Measurements from ENCODE around the gene LRRC18.

The LRRC18 gene

DNA sequence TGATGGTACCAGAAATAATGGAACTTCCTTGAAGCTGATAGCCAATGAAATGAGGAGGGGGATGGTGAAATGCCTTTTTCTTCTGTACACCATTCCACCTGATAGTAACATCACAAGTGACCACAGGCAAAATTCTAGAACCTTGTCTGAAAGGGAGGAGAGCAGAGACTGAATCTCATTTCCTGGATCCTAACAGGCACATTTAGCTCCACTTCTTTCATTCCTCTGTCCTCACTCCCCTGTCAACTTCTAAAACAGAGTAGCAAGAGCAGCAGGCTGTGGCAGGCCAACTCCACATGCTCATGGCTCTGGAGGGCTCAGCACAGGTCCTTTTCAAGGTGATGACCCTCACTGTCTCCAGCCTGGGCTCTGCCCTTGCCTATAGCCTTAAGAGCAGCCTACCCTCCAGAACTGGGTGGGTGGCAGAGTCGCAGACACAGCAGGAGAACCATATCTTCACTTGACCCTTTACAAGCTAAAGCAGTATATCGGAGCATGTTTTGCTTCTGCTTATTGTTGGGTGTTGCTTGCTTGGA is at the start of gene LRRC18:
Gene LRRC18, minus strand, starts transcription at position 51 of the 536 bp plus-strand sequence. CDS start 25,685 bp downstream, outside the sequence.
- intact Hi-C loops (cut with micrococcal nuclease): no loop called here
- Mint-ChIP-seq H3K4me3 (no peak within 1 kb of the TSS), H3K4me1 (ENCODE audit: low read depth) (no peaks in the 10 kb centered on the region), H3K27me3 (no peaks in the 10 kb centered on the region), H3K36me3 (ENCODE audit: low read depth) (peaks cover 92% of the 10 kb centered on the region), H3K9me3 (no peaks in the 10 kb centered on the region), H3K27ac (no peak within 1 kb of the TSS)

DNA sequence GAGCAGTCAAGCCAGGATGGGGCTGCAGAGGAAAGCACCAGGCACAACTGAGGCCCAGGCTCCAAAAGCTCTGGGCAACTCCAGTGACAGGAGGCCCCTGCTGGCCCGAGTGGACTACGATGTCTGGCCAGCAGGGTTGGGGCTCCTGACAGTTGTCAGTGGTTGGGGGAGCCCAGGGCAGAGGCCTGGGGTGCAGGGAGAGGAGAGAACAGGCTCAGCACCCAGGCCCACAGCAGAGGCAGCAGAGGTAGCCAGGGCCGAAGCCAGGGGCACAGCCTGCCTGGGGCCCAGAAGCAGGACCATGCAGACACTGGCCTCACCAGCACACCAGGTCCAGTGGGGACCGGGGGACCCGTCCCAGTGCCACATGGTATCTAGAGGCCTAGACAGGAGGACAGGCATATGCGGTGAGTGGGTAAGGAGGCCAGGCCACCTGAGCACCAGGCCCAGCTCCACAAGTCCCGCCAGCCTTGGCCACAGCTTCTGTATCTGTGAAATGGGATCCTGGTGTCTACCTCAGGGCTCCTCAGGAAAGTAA is 46.0 kb upstream of the LRRC18 start:
- peaks cover 52% of the 10 kb centered on the region for H3K36me3 Mint-ChIP-seq (ENCODE audit: low read depth)
- intact Hi-C loops (cut with micrococcal nuclease): loop anchor here (10.0 kb wide), 1 partner anchor 179 kb away; no protein-coding TSS in a partner anchor
- no peak overlapping the region for H3K4me3 Mint-ChIP-seq
- peak overlapping the region; percentile 23 for H3K27ac Mint-ChIP-seq
- no peaks in the 10 kb centered on the region for H3K9me3 Mint-ChIP-seq
- no peaks in the 10 kb centered on the region for H3K4me1 Mint-ChIP-seq (ENCODE audit: low read depth)
- no peaks in the 10 kb centered on the region for H3K27me3 Mint-ChIP-seq

DNA sequence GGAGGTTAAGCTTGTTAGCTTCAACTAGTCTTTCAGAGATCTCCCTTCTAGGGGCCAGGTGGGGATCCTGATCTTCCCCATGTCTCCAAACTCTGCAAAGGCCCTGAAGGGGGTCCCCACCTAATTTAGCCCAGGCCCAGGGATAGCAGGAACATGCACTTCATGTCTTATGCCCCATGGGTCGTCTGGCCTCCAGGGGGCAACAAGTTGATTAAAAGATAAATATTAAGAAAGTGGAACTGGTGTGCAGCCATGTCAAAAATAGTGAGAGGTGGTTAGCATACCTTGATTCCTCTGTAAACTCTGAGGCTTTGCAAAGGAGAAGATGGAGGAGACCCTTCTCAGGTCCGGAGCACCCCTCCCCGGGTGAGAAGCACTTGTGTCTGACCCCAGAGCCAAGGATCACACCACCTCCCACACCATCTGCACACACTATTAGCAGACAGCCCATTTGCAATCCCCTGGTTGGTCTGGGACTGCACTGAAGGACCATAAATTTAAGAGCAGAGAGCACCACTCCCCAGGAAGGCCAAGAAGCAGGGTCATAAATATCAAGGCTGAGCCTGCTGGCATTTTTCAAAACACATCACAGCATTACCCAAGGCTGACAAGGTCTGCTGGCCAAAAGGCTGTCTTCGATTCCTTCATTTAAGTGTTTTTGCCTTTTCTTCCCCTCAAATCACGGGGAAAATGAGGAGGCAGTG is 44.2 kb upstream of the LRRC18 start:
- intact Hi-C loops (cut with micrococcal nuclease): loop anchor here (5.0 to 10.0 kb wide), 3 partner anchors 181 to 529 kb away; no protein-coding TSS in a partner anchor
- no peak overlapping the region for H3K27ac Mint-ChIP-seq
- H3K4me3 Mint-ChIP-seq: no peak overlapping the region

DNA sequence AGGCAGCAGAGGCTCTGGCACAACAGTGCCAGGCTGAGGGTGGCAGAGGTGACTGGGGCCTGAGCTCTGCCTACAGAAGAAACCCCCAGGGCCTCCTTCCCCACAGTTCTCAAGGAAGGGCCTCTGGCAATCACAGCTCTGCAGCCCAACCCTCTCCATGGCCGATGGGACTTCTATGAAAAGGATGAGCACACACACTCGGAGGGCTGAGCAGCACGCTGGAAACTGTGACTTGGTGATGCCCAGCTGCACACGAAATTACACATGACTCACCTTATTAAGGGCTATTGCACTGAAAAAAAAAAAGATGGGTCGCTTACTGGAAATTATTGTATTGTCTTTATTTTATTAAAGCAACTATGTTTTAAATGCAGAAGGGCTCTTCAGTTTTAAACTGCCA is 42.9 kb upstream of the LRRC18 start:
- no peaks in the 10 kb centered on the region for H3K9me3 Mint-ChIP-seq
- no peaks in the 10 kb centered on the region for H3K27me3 Mint-ChIP-seq
- no peaks in the 10 kb centered on the region for H3K4me1 Mint-ChIP-seq (ENCODE audit: low read depth)
- H3K27ac Mint-ChIP-seq: no peak overlapping the region
- H3K4me3 Mint-ChIP-seq: no peak overlapping the region
- peaks cover 83% of the 10 kb centered on the region for H3K36me3 Mint-ChIP-seq (ENCODE audit: low read depth)
- intact Hi-C loops (cut with micrococcal nuclease): loop anchor here (5.0 to 10.0 kb wide), 3 partner anchors 182 to 530 kb away; no protein-coding TSS in a partner anchor

More for the DNA sequence above, 44.2 kb upstream of the LRRC18 start:
- H3K4me1 Mint-ChIP-seq (ENCODE audit: low read depth): no peaks in the 10 kb centered on the region
- H3K27me3 Mint-ChIP-seq: no peaks in the 10 kb centered on the region
- no peaks in the 10 kb centered on the region for H3K9me3 Mint-ChIP-seq
- peaks cover 71% of the 10 kb centered on the region for H3K36me3 Mint-ChIP-seq (ENCODE audit: low read depth)

DNA sequence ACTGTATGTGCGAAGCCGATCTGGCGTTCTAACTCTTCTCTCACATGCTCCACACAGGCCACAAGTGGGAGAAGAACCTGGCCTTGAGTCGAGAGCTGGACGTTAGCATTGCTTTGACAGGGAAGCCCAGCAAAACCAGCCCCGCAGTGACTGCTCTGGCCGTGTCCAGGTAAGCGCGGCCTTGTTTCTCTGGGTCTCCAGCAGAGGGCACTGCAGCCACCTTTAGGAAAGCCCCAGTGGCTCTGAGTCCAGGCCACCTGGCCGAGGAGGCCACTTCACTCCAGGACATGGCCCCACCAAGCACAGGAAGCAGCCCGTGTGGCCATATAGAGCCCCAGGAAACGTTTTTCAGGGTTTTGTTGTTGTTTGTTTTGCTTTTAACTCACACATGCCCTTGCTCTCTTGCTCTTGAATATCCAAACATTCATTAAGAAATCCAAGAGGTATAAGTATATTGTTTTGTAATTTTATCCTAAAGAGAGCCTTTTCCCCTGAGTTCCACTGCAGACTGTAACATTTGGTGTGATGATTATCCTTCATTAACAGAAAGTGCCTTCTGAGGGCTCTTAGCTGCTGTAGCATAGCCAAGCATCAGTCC is 41.8 kb upstream of the LRRC18 start:
- H3K36me3 Mint-ChIP-seq (ENCODE audit: low read depth): peaks cover 95% of the 10 kb centered on the region
- no peak overlapping the region for H3K4me3 Mint-ChIP-seq
- no peak overlapping the region for H3K27ac Mint-ChIP-seq
- H3K27me3 Mint-ChIP-seq: no peaks in the 10 kb centered on the region
- H3K9me3 Mint-ChIP-seq: no peaks in the 10 kb centered on the region
- H3K4me1 Mint-ChIP-seq (ENCODE audit: low read depth): no peaks in the 10 kb centered on the region
- intact Hi-C loops (cut with micrococcal nuclease): loop anchor here (5.0 to 10.0 kb wide), 3 partner anchors 183 to 531 kb away; no protein-coding TSS in a partner anchor

DNA sequence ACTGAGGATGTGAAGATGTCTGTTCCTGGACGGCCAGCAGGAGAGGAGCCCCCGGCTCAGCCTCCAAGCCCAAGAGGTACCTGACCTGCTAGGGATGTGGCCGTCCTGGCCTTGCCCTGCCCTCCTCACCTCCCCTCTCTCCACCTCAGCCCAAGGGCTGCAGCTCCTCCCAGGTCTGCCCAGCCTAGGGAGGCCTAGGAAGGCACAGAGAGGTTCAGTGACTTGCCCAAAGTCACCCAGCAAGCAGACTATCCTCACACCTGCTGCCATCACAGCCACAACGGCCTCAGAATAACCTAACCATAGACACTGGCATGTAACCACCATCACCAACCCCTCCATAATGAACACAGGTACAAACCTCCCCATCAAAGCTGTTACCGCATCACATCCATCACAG is 38.7 kb upstream of the LRRC18 start:
- intact Hi-C loops (cut with micrococcal nuclease): no loop called here
- H3K27me3 Mint-ChIP-seq: no peaks in the 10 kb centered on the region
- no peaks in the 10 kb centered on the region for H3K9me3 Mint-ChIP-seq
- H3K27ac Mint-ChIP-seq: no peak overlapping the region
- H3K36me3 Mint-ChIP-seq (ENCODE audit: low read depth): peaks cover 100% of the 10 kb centered on the region
- H3K4me3 Mint-ChIP-seq: no peak overlapping the region
- H3K4me1 Mint-ChIP-seq (ENCODE audit: low read depth): no peaks in the 10 kb centered on the region

DNA sequence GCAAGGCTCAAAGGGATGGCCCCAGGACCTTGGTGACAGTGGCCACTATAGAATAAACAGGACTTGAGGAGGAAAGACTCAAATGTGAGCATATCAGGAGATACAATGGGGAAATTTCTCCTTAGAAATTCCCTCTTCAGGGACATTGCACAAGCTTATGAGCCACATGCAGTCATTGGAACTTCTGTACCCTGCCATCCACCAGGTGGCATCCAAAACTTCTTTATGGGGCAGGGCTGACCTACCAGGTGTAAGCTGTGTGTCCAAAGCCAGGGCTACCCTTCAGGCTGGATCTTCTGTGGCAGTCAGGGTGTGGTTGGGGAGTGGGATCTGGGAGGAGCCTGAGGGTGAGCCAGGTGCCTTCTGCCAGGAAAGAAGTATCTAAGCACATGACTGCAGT is 36.6 kb upstream of the LRRC18 start:
- intact Hi-C loops (cut with micrococcal nuclease): no loop called here
- Mint-ChIP-seq H3K27me3 (no peaks in the 10 kb centered on the region), H3K4me1 (ENCODE audit: low read depth) (no peaks in the 10 kb centered on the region), H3K9me3 (no peaks in the 10 kb centered on the region), H3K36me3 (ENCODE audit: low read depth) (peaks cover 100% of the 10 kb centered on the region), H3K27ac (no peak overlapping the region), H3K4me3 (no peak overlapping the region)

DNA sequence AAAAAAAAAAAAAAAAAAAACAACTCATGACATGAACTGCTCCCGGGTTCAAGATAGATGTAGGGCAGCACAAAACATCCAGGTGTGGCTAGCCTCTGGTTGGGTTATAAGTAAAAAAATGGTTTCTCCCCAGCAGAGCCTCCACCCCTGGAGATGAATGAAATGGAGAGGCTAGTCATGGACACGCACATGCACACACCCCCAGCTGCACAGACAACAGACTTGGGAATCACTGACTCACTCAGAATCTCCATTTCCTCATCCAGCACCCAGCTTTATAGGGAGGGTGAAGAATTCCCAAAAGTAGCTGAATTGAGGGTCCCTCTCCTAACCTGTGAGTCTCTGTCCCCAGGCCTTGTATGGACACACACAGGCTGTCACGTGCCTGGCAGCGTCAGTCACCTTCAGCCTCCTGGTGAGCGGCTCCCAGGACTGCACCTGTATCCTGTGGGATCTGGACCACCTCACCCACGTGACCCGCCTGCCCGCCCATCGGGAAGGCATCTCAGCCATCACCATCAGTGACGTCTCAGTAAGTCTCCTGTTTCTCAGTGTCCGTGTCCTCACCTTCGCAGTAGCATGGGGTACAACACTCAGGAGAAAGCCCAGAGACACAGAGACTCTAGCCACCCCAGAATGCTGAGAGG is 35.0 kb upstream of the LRRC18 start:
- intact Hi-C loops (cut with micrococcal nuclease): no loop called here
- Mint-ChIP-seq H3K27me3 (no peaks in the 10 kb centered on the region), H3K9me3 (no peaks in the 10 kb centered on the region), H3K4me1 (ENCODE audit: low read depth) (no peaks in the 10 kb centered on the region), H3K36me3 (ENCODE audit: low read depth) (peaks cover 100% of the 10 kb centered on the region), H3K4me3 (no peak overlapping the region), H3K27ac (no peak overlapping the region)

DNA sequence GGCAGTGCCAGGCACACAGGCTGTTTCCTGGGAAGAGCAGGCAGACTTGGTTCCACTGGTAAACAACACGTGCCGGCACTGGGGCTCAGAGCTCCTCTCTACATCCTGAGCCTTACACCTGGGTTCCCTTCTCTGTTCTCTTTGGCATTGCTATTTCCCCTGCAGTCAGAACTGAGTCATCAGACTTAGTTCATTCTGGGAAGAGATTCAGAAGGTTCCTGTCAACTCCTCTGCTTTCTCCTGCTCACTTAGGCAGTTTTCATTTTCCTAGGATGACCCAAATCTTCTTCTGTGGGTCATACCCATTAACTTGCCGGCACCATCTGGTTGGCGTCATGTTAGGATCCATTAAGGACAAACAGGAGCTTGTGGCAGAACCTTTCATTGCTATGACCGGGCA is 33.4 kb upstream of the LRRC18 start:
- H3K4me3 Mint-ChIP-seq: no peak overlapping the region
- intact Hi-C loops (cut with micrococcal nuclease): no loop called here
- no peak overlapping the region for H3K27ac Mint-ChIP-seq
- H3K4me1 Mint-ChIP-seq (ENCODE audit: low read depth): no peaks in the 10 kb centered on the region
- H3K27me3 Mint-ChIP-seq: no peaks in the 10 kb centered on the region
- H3K9me3 Mint-ChIP-seq: no peaks in the 10 kb centered on the region
- peaks cover 100% of the 10 kb centered on the region for H3K36me3 Mint-ChIP-seq (ENCODE audit: low read depth)

DNA sequence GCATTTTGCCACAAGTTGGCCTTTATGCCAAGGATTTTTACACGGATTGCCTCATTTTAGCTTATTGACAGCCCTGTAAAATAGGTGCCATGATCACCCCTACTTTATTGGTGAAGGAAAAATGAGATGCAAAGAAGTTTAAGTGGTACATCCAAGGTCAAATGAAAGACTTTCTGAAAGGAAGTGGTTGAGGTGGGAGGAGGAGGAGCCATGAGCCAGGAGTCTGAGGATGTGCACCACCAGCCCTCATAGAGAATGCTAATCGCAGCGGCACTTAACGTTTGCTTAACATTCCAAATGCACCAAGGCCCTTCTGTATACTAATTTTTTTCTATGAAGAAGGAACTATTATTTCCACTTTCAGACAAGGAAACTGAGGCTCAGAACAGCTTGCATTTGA is 31.0 kb upstream of the LRRC18 start:
- peaks cover 100% of the 10 kb centered on the region for H3K36me3 Mint-ChIP-seq (ENCODE audit: low read depth)
- no peak overlapping the region for H3K4me3 Mint-ChIP-seq
- no peaks in the 10 kb centered on the region for H3K27me3 Mint-ChIP-seq
- no peak overlapping the region for H3K27ac Mint-ChIP-seq
- intact Hi-C loops (cut with micrococcal nuclease): no loop called here
- no peaks in the 10 kb centered on the region for H3K4me1 Mint-ChIP-seq (ENCODE audit: low read depth)
- no peaks in the 10 kb centered on the region for H3K9me3 Mint-ChIP-seq

DNA sequence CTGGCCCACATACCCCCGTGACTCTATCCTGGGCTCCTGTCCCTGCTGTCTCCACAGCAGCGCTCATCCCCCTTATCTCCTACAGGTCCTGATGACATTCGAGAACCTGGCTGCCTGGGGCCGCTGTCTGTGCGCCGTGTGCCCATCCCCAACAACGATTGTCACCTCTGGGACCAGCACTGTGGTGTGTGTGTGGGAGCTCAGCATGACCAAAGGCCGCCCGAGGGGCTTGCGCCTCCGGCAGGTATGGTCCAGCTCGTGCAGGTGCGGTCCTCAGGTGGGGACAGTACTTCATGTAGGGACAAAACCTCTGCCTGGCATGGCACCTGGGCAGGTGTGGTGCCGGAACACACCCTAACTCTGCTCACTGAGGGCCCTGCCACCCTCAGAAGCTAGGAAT is 30.4 kb upstream of the LRRC18 start:
- H3K4me3 Mint-ChIP-seq: no peak overlapping the region
- no peak overlapping the region for H3K27ac Mint-ChIP-seq
- intact Hi-C loops (cut with micrococcal nuclease): no loop called here
- H3K9me3 Mint-ChIP-seq: no peaks in the 10 kb centered on the region
- no peaks in the 10 kb centered on the region for H3K27me3 Mint-ChIP-seq
- H3K4me1 Mint-ChIP-seq (ENCODE audit: low read depth): no peaks in the 10 kb centered on the region
- peaks cover 100% of the 10 kb centered on the region for H3K36me3 Mint-ChIP-seq (ENCODE audit: low read depth)

DNA sequence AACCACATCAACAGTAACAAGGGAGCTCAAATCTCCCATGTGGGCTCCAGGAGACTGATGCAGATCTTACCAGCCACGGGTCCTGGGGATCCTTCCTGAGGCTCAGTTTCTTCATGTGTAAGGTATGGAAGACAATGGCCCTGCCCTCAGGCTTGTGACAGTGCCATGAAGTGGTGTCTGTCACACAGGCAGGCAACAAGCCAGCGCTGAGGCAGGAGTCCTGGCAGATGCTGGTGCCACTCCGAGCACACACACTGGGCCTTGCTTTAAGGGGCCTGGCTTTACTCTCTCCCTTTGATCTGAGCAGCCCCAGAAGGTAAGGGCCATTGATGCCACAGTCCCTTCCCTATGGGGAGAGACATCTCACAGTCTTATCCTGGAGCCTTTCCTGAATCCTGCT is 28.4 kb upstream of the LRRC18 start:
- H3K27ac Mint-ChIP-seq: peak overlapping the region; percentile 47
- no peaks in the 10 kb centered on the region for H3K27me3 Mint-ChIP-seq
- H3K36me3 Mint-ChIP-seq (ENCODE audit: low read depth): peaks cover 100% of the 10 kb centered on the region
- H3K9me3 Mint-ChIP-seq: no peaks in the 10 kb centered on the region
- no peaks in the 10 kb centered on the region for H3K4me1 Mint-ChIP-seq (ENCODE audit: low read depth)
- H3K4me3 Mint-ChIP-seq: no peak overlapping the region
- intact Hi-C loops (cut with micrococcal nuclease): no loop called here

DNA sequence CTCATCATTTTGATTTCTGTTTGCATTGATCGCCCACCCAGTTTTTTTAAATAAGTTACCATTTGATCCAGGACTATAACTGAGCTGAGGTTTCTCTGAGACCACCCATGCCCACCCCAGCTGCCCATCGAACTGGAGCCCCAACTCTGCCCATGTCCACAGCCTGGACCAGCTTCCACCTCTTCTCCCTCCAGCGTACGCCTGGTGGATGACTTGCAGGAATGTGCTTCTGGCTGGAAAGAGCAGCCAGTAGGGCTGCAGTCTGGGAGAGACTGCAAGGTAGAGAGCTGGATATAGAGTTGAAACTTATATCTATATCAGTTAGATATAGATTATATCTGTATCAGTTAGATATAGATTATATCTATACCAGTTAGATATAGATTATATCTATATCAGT is 25.8 kb upstream of the LRRC18 start:
- Mint-ChIP-seq H3K4me3 (no peak overlapping the region), H3K27ac (no peak overlapping the region), H3K27me3 (no peaks in the 10 kb centered on the region), H3K36me3 (ENCODE audit: low read depth) (peaks cover 99% of the 10 kb centered on the region), H3K4me1 (ENCODE audit: low read depth) (no peaks in the 10 kb centered on the region), H3K9me3 (no peaks in the 10 kb centered on the region)
- intact Hi-C loops (cut with micrococcal nuclease): no loop called here

DNA sequence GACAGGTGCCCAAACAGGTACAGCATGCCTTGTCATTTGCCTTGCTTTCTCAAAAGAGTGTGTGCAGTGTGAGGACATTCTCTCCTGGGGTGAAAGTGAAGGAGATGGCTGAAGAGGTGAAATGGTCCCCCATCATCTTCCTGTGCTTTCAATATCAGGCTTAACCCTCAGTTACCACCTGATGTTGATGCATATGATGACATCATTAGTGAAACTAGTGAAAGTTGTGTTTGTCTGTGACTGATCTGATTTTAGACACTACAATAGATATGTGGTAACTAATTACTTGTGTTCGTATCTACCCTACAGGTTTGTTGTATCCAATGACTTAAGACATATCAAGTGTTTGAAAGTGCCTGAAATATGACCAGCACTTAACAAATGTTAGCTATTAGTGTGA is 24.4 kb upstream of the LRRC18 start:
- H3K4me1 Mint-ChIP-seq (ENCODE audit: low read depth): no peaks in the 10 kb centered on the region
- H3K9me3 Mint-ChIP-seq: no peaks in the 10 kb centered on the region
- H3K36me3 Mint-ChIP-seq (ENCODE audit: low read depth): peaks cover 99% of the 10 kb centered on the region
- no peak overlapping the region for H3K4me3 Mint-ChIP-seq
- H3K27ac Mint-ChIP-seq: no peak overlapping the region
- intact Hi-C loops (cut with micrococcal nuclease): no loop called here
- H3K27me3 Mint-ChIP-seq: no peaks in the 10 kb centered on the region

Measured in dendritic cell treated with granulocyte-macrophage colony-stimulating factor and Interleukin-4, amounts not matched to agents 40 ng/mL and 50 ng/mL, for 4 days (primary cell).